ENCODE results near the gene ATXN1.

DNA sequence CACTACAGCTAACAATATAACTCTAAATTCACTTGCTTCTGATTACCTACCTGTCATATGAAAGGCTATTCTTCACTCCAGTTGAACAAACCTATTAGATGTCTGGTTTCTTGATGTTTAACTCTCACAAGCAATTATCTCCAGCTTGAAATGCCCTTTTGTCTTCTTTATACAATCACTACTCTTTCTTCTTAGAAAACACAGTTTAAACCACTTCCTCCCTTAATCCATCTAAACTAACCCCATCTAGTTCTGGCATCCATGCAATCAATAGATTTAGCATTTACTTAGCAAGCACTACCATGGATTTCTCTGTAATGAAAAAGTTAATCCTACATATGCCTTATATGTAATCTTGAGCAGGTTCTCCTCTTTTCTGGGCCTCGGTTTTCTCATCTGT lies 127.3 kb downstream of the ATXN1 start:
- TF ChIP-seq SMC3 (IDR thresholded peaks at IDR 0.05; ENCODE audit: low read depth, low read length) (no peak), RAD21 (IDR thresholded peaks at IDR 0.05; ENCODE audit: low read length) (no peak), SIN3A (IDR thresholded peaks at IDR 0.05; ENCODE audit: borderline replicate concordance, low read depth, low read length) (no peak), EP300 (IDR thresholded peaks at IDR 0.05; ENCODE audit: borderline replicate concordance in 1 of 2, low read depth in 1 of 2, low read length in 1 of 2) (no peak), TEAD4 (IDR thresholded peaks at IDR 0.05; ENCODE audit: borderline replicate concordance, insufficient read depth) (no peak), POLR2AphosphoS5 (IDR thresholded peaks at IDR 0.05; ENCODE audit: low read depth, low read length) (no peak), MXI1 (IDR thresholded peaks at IDR 0.05; ENCODE audit: low read depth, low read length) (no peak), JUND (IDR thresholded peaks at IDR 0.05) (no peak)
- TF ChIP-seq, protein P1, sequence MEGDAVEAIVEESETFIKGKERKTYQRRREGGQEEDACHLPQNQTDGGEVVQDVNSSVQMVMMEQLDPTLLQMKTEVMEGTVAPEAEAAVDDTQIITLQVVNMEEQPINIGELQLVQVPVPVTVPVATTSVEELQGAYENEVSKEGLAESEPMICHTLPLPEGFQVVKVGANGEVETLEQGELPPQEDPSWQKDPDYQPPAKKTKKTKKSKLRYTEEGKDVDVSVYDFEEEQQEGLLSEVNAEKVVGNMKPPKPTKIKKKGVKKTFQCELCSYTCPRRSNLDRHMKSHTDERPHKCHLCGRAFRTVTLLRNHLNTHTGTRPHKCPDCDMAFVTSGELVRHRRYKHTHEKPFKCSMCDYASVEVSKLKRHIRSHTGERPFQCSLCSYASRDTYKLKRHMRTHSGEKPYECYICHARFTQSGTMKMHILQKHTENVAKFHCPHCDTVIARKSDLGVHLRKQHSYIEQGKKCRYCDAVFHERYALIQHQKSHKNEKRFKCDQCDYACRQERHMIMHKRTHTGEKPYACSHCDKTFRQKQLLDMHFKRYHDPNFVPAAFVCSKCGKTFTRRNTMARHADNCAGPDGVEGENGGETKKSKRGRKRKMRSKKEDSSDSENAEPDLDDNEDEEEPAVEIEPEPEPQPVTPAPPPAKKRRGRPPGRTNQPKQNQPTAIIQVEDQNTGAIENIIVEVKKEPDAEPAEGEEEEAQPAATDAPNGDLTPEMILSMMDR (IDR thresholded peaks at IDR 0.05): no peak
- TF ChIP-seq, protein P2, sequence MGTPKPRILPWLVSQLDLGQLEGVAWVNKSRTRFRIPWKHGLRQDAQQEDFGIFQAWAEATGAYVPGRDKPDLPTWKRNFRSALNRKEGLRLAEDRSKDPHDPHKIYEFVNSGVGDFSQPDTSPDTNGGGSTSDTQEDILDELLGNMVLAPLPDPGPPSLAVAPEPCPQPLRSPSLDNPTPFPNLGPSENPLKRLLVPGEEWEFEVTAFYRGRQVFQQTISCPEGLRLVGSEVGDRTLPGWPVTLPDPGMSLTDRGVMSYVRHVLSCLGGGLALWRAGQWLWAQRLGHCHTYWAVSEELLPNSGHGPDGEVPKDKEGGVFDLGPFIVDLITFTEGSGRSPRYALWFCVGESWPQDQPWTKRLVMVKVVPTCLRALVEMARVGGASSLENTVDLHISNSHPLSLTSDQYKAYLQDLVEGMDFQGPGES (IDR thresholded peaks at IDR 0.05; ENCODE audit: low read depth, low read length): no peak
- TF ChIP-seq, protein P3, sequence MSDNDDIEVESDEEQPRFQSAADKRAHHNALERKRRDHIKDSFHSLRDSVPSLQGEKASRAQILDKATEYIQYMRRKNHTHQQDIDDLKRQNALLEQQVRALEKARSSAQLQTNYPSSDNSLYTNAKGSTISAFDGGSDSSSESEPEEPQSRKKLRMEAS (IDR thresholded peaks at IDR 0.05; ENCODE audit: low read depth): no peak

All from SK-N-SH (cell line).